Activated CD4-positive, alpha-beta T cell treated with anti-CD3 and anti-CD28 coated beads for 36 hours (primary cell): ENCODE data around the gene MCTP2. TPM values are rescaled to one million over a fixed set of nuclear protein-coding genes. Genes with fewer than 3 reads are reported as not detected.

Experiments
- ATAC-seq: fragments of 200-7000 bp; cut with Tn5 transposase; one replicate; pipeline ENCODE4 v1.10.0; 2021; ENCODE audit warnings: mild to moderate bottlenecking, moderate library complexity
- CTCF ChIA-PET: fragments of 350-600 bp; sonication (Branson Sonifier 250); formaldehyde crosslinking; loops from one replicate; lab custom pipeline; 2021; ENCODE audit warnings: antibody characterized with exemption; lab: Charles Lee
- POLR2A ChIA-PET: fragments of 350-600 bp; sonication (Branson Sonifier 250); formaldehyde crosslinking; loops from one replicate; lab custom pipeline; 2021; ENCODE audit warnings: antibody characterized with exemption, inconsistent platforms; lab: Charles Lee
- DNase-seq: peaks from one replicate; pipeline ENCODE4 v3.0.0-alpha.2; 2020
- H3K27ac Mint-ChIP-seq: one replicate; pipeline ENCODE4 v1.8.0; 2021; ENCODE audit warnings: mixed read lengths
- H3K27me3 Mint-ChIP-seq: one replicate; pipeline ENCODE4 v1.8.0; 2021; ENCODE audit warnings: mixed read lengths
- H3K36me3 Mint-ChIP-seq: one replicate; pipeline ENCODE4 v1.8.0; 2021; ENCODE audit warnings: low read depth, mixed read lengths
- H3K4me1 Mint-ChIP-seq: one replicate; pipeline ENCODE4 v1.8.0; 2021; ENCODE audit warnings: mixed read lengths
- H3K4me3 Mint-ChIP-seq: one replicate; pipeline ENCODE4 v1.8.0; 2021; ENCODE audit warnings: mild to moderate bottlenecking, moderate library complexity, mixed read lengths
- H3K9me3 Mint-ChIP-seq: one replicate; pipeline ENCODE4 v1.8.0; 2021; ENCODE audit warnings: low read depth, mixed read lengths
- intact Hi-C, 2 experiments: fragments of 100-400 bp; cut with DNase I in 1 of 2; cut with micrococcal nuclease in 1 of 2; formaldehyde crosslinking; loops; one replicate each; pipeline versions ENCODE4 v1.14.2 to v1.15.1; 2022 to 2024; cut with DNase I, micrococcal nuclease
- total RNA-seq, 2 experiments: library from RNA; stranded (reverse); gene quantifications; one replicate each; pipeline ENCODE4 v1.2.3, GENCODE V29; 2021

Gene MCTP2
- total RNA-seq, 2 experiments from 2014 or later = 25.2 to 27.8 TPM

- peaks cover 8% of the 10 kb centered on the region for H3K36me3 Mint-ChIP-seq
- POLR2A ChIA-PET = no interaction called here
- CTCF ChIA-PET = no interaction called here
- ATAC-seq (no peak), DNase-seq (no peak)
- H3K27me3 Mint-ChIP-seq = no peaks in the 10 kb centered on the region
- intact Hi-C loops = no loop called here
- H3K27ac Mint-ChIP-seq = no peak overlapping the region
- no peak overlapping the region for H3K4me3 Mint-ChIP-seq
- H3K9me3 Mint-ChIP-seq = no peaks in the 10 kb centered on the region
- H3K4me1 Mint-ChIP-seq = no peaks in the 10 kb centered on the region
Measured at GRCh38 chr15:94456226-94456625, 224.9 kb downstream of the MCTP2 start.

GRCh38 chr15:94457661-94458060 is 226.3 kb downstream of the MCTP2 start:
- Mint-ChIP-seq H3K4me3 (no peak overlapping the region), H3K27ac (no peak overlapping the region), H3K36me3 (peaks cover 8% of the 10 kb centered on the region), H3K4me1 (no peaks in the 10 kb centered on the region), H3K9me3 (no peaks in the 10 kb centered on the region), H3K27me3 (no peaks in the 10 kb centered on the region)
- DNase-seq = no peak
- ChIA-PET CTCF (no interaction called here), POLR2A (no interaction called here)
- intact Hi-C loops = no loop called here
- no peak for ATAC-seq

- ATAC-seq = no peak
- H3K9me3 Mint-ChIP-seq = no peaks in the 10 kb centered on the region
- no peak overlapping the region for H3K27ac Mint-ChIP-seq
- CTCF ChIA-PET = interaction anchor here (0.6 kb wide), 1 partner anchor 871 kb away, joined by 3 read pairs; no protein-coding TSS in a partner anchor
- DNase-seq = no peak
- POLR2A ChIA-PET = no interaction called here
- intact Hi-C loops = no loop called here
- no peaks in the 10 kb centered on the region for H3K4me1 Mint-ChIP-seq
- no peaks in the 10 kb centered on the region for H3K27me3 Mint-ChIP-seq
- peaks cover 9% of the 10 kb centered on the region for H3K36me3 Mint-ChIP-seq
- H3K4me3 Mint-ChIP-seq = no peak overlapping the region
Measured at GRCh38 chr15:94460624-94461023, 229.3 kb downstream of the MCTP2 start.

- Mint-ChIP-seq H3K27me3 (no peaks in the 10 kb centered on the region), H3K9me3 (no peaks in the 10 kb centered on the region), H3K4me3 (no peak overlapping the region), H3K36me3 (peaks cover 4% of the 10 kb centered on the region), H3K27ac (no peak overlapping the region), H3K4me1 (no peaks in the 10 kb centered on the region)
- POLR2A ChIA-PET = no interaction called here
- CTCF ChIA-PET = interaction anchor here (1.0 to 1.1 kb wide), 2 partner anchors 108 to 470 kb away, joined by 3 to 4 read pairs; no protein-coding TSS in a partner anchor
- intact Hi-C loops = no loop called here
- ATAC-seq = no peak
- DNase-seq = no peak
Measured at GRCh38 chr15:94467034-94467433, 235.7 kb downstream of the MCTP2 start.

GRCh38 chr15:94470492-94470891 is 239.1 kb downstream of the MCTP2 start:
- H3K4me1 Mint-ChIP-seq = no peaks in the 10 kb centered on the region
- H3K36me3 Mint-ChIP-seq = peaks cover 6% of the 10 kb centered on the region
- intact Hi-C loops = no loop called here

GRCh38 chr15:94476686-94477085 is 245.3 kb downstream of the MCTP2 start:
- intact Hi-C loops = no loop called here
- Mint-ChIP-seq H3K4me1 (no peaks in the 10 kb centered on the region), H3K4me3 (no peak overlapping the region), H3K36me3 (peaks cover 25% of the 10 kb centered on the region), H3K27me3 (no peaks in the 10 kb centered on the region), H3K9me3 (no peaks in the 10 kb centered on the region), H3K27ac (no peak overlapping the region)
- DNase-seq (no peak), ATAC-seq (no peak)
- ChIA-PET CTCF (interaction anchor here (0.6 to 0.8 kb wide), 2 partner anchors 671 to 1736 kb away, joined by 3 read pairs; no protein-coding TSS in a partner anchor), POLR2A (no interaction called here)

More at GRCh38 chr15:94470492-94470891, 239.1 kb downstream of the MCTP2 start:
- Mint-ChIP-seq H3K27me3 (no peaks in the 10 kb centered on the region), H3K27ac (no peak overlapping the region), H3K4me3 (no peak overlapping the region), H3K9me3 (no peaks in the 10 kb centered on the region)
- POLR2A ChIA-PET = no interaction called here
- ATAC-seq = no peak
- DNase-seq = no peak
- CTCF ChIA-PET = no interaction called here

GRCh38 chr15:94477913-94478553 is 246.7 kb downstream of the MCTP2 start:
- Mint-ChIP-seq H3K36me3 (peaks cover 28% of the 10 kb centered on the region), H3K9me3 (peaks cover 3% of the 10 kb centered on the region), H3K4me1 (no peaks in the 10 kb centered on the region), H3K27me3 (no peaks in the 10 kb centered on the region), H3K27ac (no peak overlapping the region), H3K4me3 (no peak overlapping the region)
- CTCF ChIA-PET = interaction anchor here (0.7 kb wide), 1 partner anchor 413 kb away, joined by 4 read pairs; no protein-coding TSS in a partner anchor
- no peak for DNase-seq
- POLR2A ChIA-PET = no interaction called here
- intact Hi-C loops = no loop called here
- no peak for ATAC-seq

- Mint-ChIP-seq H3K9me3 (peaks cover 3% of the 10 kb centered on the region), H3K27ac (no peak overlapping the region), H3K36me3 (peaks cover 28% of the 10 kb centered on the region), H3K4me3 (no peak overlapping the region), H3K4me1 (no peaks in the 10 kb centered on the region), H3K27me3 (no peaks in the 10 kb centered on the region)
- intact Hi-C loops = no loop called here
- ChIA-PET CTCF (interaction anchor here (0.7 kb wide), 1 partner anchor 413 kb away, joined by 4 read pairs; no protein-coding TSS in a partner anchor), POLR2A (no interaction called here)
- DNase-seq (no peak), ATAC-seq (no peak)
Measured at GRCh38 chr15:94478763-94479162, 247.4 kb downstream of the MCTP2 start.

- ChIA-PET POLR2A (no interaction called here), CTCF (no interaction called here)
- no peaks in the 10 kb centered on the region for H3K27me3 Mint-ChIP-seq
- intact Hi-C loops = no loop called here
- H3K27ac Mint-ChIP-seq = no peak overlapping the region
- no peaks in the 10 kb centered on the region for H3K4me1 Mint-ChIP-seq
- H3K9me3 Mint-ChIP-seq = peaks cover 6% of the 10 kb centered on the region
- H3K4me3 Mint-ChIP-seq = no peak overlapping the region
- H3K36me3 Mint-ChIP-seq = peaks cover 28% of the 10 kb centered on the region
- ATAC-seq = no peak
- DNase-seq = no peak
Measured at GRCh38 chr15:94480289-94480834, 249.0 kb downstream of the MCTP2 start.

GRCh38 chr15:94485148-94485719 is 253.9 kb downstream of the MCTP2 start:
- CTCF ChIA-PET = no interaction called here
- no peaks in the 10 kb centered on the region for H3K27me3 Mint-ChIP-seq
- POLR2A ChIA-PET = no interaction called here
- H3K27ac Mint-ChIP-seq = no peak overlapping the region
- no peaks in the 10 kb centered on the region for H3K4me1 Mint-ChIP-seq
- ATAC-seq (no peak), DNase-seq (no peak)
- peaks cover 11% of the 10 kb centered on the region for H3K36me3 Mint-ChIP-seq
- no peak overlapping the region for H3K4me3 Mint-ChIP-seq
- intact Hi-C loops = no loop called here
- peaks cover 6% of the 10 kb centered on the region for H3K9me3 Mint-ChIP-seq

GRCh38 chr15:94487635-94488034 is 256.3 kb downstream of the MCTP2 start:
- Mint-ChIP-seq H3K27ac (no peak overlapping the region), H3K27me3 (no peaks in the 10 kb centered on the region), H3K4me3 (no peak overlapping the region), H3K36me3 (no peaks in the 10 kb centered on the region), H3K9me3 (peaks cover 6% of the 10 kb centered on the region), H3K4me1 (no peaks in the 10 kb centered on the region)
- POLR2A ChIA-PET = no interaction called here
- no peak for DNase-seq
- CTCF ChIA-PET = no interaction called here
- no peak for ATAC-seq
- intact Hi-C loops = no loop called here

GRCh38 chr15:94493176-94493575 is 261.8 kb downstream of the MCTP2 start:
- ATAC-seq (no peak), DNase-seq (no peak)
- CTCF ChIA-PET = no interaction called here
- Mint-ChIP-seq H3K27me3 (no peaks in the 10 kb centered on the region), H3K4me3 (no peak overlapping the region), H3K27ac (no peak overlapping the region), H3K36me3 (no peaks in the 10 kb centered on the region), H3K9me3 (no peaks in the 10 kb centered on the region), H3K4me1 (no peaks in the 10 kb centered on the region)
- intact Hi-C loops = no loop called here
- POLR2A ChIA-PET = no interaction called here
